ENCODE measurements around the gene TENT4A. TPM values are rescaled to one million over a fixed set of nuclear protein-coding genes. Genes with fewer than 3 reads are reported as not detected.

The TENT4A gene
- total RNA-seq, 1 donor, result 21.4 TPM

DNA sequence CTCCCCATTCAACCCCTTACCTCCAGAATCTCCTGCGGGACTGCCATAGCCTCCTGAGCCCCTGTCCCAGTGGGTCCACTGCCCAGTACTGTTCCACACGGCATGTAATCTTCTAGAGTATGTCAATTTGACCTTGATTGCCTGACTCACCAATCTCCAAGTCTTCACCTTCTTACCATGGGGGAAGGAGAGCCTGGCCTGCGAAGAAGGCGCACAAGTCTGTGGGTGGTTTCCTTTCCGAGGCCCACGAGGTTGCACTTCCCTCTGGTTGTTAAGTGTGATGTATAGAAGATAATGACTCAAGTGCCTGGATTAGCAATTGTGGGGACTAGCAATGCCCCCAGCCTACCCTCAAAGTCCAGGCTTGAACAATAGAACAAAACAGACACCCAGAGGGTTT is 8.1 kb upstream of the TENT4A start:
- DNase-seq (ENCODE audit: insufficient read length, low spot score, missing footprints), result no peak
- Histone ChIP-seq H3K27ac (ENCODE audit: low read depth, low read length) (peak overlapping the region; percentile 59), H4K20me1 (ENCODE audit: insufficient read depth, low read length) (no peaks in the 10 kb centered on the region), H3K4me2 (ENCODE audit: insufficient read depth, low read length) (peak overlapping the region; percentile 40), H3K36me3 (ENCODE audit: insufficient read depth, low read length) (no peaks in the 10 kb centered on the region), H3K9me3 (ENCODE audit: low read depth, low read length) (no peaks in the 10 kb centered on the region), H3K79me2 (ENCODE audit: insufficient read depth, low read length) (no peaks in the 10 kb centered on the region), H3K27me3 (ENCODE audit: insufficient read depth, low read length) (peaks cover 5% of the 10 kb centered on the region), H3K4me3 (ENCODE audit: insufficient read depth, low read length) (peak overlapping the region; percentile 7), H2AFZ (ENCODE audit: low read length) (peak overlapping the region; percentile 77), H3K4me1 (ENCODE audit: insufficient read depth, low read length) (peaks cover 22% of the 10 kb centered on the region)
- TF ChIP-seq, protein P1, sequence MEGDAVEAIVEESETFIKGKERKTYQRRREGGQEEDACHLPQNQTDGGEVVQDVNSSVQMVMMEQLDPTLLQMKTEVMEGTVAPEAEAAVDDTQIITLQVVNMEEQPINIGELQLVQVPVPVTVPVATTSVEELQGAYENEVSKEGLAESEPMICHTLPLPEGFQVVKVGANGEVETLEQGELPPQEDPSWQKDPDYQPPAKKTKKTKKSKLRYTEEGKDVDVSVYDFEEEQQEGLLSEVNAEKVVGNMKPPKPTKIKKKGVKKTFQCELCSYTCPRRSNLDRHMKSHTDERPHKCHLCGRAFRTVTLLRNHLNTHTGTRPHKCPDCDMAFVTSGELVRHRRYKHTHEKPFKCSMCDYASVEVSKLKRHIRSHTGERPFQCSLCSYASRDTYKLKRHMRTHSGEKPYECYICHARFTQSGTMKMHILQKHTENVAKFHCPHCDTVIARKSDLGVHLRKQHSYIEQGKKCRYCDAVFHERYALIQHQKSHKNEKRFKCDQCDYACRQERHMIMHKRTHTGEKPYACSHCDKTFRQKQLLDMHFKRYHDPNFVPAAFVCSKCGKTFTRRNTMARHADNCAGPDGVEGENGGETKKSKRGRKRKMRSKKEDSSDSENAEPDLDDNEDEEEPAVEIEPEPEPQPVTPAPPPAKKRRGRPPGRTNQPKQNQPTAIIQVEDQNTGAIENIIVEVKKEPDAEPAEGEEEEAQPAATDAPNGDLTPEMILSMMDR (IDR thresholded peaks at IDR 0.05; ENCODE audit: extremely low read depth, low read depth, low read length), result no peak

DNA sequence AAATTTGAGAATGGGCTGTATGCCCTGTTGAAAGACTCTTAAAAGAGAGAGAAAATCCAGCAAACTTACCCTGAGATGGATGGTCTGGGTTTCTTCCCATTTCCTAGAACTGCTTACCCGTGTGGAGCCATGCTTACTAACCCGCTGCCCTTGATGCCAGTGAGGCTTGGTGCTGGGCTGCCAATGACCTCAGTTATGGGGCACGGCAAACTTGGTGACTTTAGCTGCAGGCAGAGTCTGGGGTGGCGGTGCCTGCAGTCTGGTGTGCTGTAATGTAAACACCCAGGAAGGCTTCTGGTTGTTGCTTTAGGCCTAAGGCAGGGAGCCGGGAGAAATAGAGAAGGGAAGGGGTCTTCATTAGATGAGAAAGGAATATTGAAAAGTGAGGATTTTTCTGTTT is 7.3 kb upstream of the TENT4A start:
- H3K4me2 ChIP-seq (ENCODE audit: insufficient read depth, low read length), result no peak overlapping the region
- no peak overlapping the region for H3K27ac ChIP-seq (ENCODE audit: low read depth, low read length)
- DNase-seq (ENCODE audit: insufficient read length, low spot score, missing footprints), result no peak
- H3K4me1 ChIP-seq (ENCODE audit: insufficient read depth, low read length), result peaks cover 22% of the 10 kb centered on the region
- TF ChIP-seq, protein P1 (IDR thresholded peaks at IDR 0.05; ENCODE audit: extremely low read depth, low read depth, low read length), result no peak
- H4K20me1 ChIP-seq (ENCODE audit: insufficient read depth, low read length), result no peaks in the 10 kb centered on the region
- H3K4me3 ChIP-seq (ENCODE audit: insufficient read depth, low read length), result no peak overlapping the region
- no peaks in the 10 kb centered on the region for H3K36me3 ChIP-seq (ENCODE audit: insufficient read depth, low read length)
- peak overlapping the region; percentile 67 for H2AFZ ChIP-seq (ENCODE audit: low read length)
- no peaks in the 10 kb centered on the region for H3K79me2 ChIP-seq (ENCODE audit: insufficient read depth, low read length)
- H3K9me3 ChIP-seq (ENCODE audit: low read depth, low read length), result no peaks in the 10 kb centered on the region
- H3K27me3 ChIP-seq (ENCODE audit: insufficient read depth, low read length), result no peaks in the 10 kb centered on the region

DNA sequence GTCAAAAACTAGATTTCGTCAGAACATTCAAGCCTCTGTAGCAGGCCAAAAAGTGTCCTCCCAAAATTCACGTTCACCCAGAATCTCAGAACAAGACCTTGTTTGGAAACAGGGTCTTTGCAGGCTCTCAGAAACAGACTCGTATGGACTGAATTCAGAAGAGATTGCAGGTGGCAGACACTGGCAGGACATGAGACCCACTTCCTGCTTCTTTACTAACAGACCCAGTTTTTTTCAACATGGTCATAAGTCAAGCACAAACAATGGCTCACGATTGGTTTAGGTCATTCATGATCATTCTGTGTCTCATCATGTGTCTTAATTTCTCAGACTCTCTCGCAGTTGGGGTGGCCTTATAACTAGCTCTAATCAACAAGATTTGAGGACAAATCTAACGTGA is 5.4 kb upstream of the TENT4A start:
- no peaks in the 10 kb centered on the region for H3K27me3 ChIP-seq (ENCODE audit: insufficient read depth, low read length)
- H3K36me3 ChIP-seq (ENCODE audit: insufficient read depth, low read length), result no peaks in the 10 kb centered on the region
- TF ChIP-seq, protein P1 (IDR thresholded peaks at IDR 0.05; ENCODE audit: extremely low read depth, low read depth, low read length), result no peak
- no peak overlapping the region for H2AFZ ChIP-seq (ENCODE audit: low read length)
- H3K27ac ChIP-seq (ENCODE audit: low read depth, low read length), result no peak overlapping the region
- no peak overlapping the region for H3K4me2 ChIP-seq (ENCODE audit: insufficient read depth, low read length)
- no peak for DNase-seq (ENCODE audit: insufficient read length, low spot score, missing footprints)
- H4K20me1 ChIP-seq (ENCODE audit: insufficient read depth, low read length), result no peaks in the 10 kb centered on the region
- H3K4me1 ChIP-seq (ENCODE audit: insufficient read depth, low read length), result peaks cover 28% of the 10 kb centered on the region
- no peaks in the 10 kb centered on the region for H3K9me3 ChIP-seq (ENCODE audit: low read depth, low read length)
- no peaks in the 10 kb centered on the region for H3K79me2 ChIP-seq (ENCODE audit: insufficient read depth, low read length)
- no peak overlapping the region for H3K4me3 ChIP-seq (ENCODE audit: insufficient read depth, low read length)

DNA sequence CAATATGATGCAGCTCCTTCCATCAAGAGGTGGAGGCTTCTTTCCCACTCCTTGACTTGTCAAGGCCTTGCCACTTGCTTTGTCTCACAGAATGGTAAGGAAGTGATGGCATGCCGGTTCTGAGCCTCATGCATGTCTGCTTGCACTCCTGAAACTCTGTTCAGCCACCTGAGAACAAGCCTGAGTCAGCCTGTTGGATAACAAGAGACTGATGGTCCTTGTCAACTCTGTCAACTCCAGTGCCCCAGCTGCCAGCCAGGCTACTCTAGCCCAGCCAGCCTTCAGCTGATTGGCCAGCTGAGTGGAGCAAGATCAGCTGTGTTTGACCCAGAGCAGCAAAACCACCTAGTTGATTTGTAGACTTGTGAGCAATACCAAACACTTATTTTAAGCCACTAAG is 4.4 kb upstream of the TENT4A start:
- Histone ChIP-seq H3K4me3 (ENCODE audit: insufficient read depth, low read length) (no peak overlapping the region), H4K20me1 (ENCODE audit: insufficient read depth, low read length) (no peaks in the 10 kb centered on the region), H2AFZ (ENCODE audit: low read length) (no peak overlapping the region), H3K4me1 (ENCODE audit: insufficient read depth, low read length) (peaks cover 24% of the 10 kb centered on the region), H3K27me3 (ENCODE audit: insufficient read depth, low read length) (no peaks in the 10 kb centered on the region), H3K27ac (ENCODE audit: low read depth, low read length) (no peak overlapping the region), H3K79me2 (ENCODE audit: insufficient read depth, low read length) (no peaks in the 10 kb centered on the region), H3K4me2 (ENCODE audit: insufficient read depth, low read length) (no peak overlapping the region), H3K36me3 (ENCODE audit: insufficient read depth, low read length) (no peaks in the 10 kb centered on the region), H3K9me3 (ENCODE audit: low read depth, low read length) (no peaks in the 10 kb centered on the region)
- no peak for DNase-seq (ENCODE audit: insufficient read length, low spot score, missing footprints)
- TF ChIP-seq, protein P1 (IDR thresholded peaks at IDR 0.05; ENCODE audit: extremely low read depth, low read depth, low read length), result no peak

Data from osteoblast (primary cell).